GM12878 (cell line): ENCODE results near the gene SLC2A4. TPM values are rescaled to one million over a fixed set of nuclear protein-coding genes. Genes with fewer than 3 reads are reported as not detected.

Experiments used
- BCLAF1 ChIP-seq: fragments of 450-650 bp; IDR thresholded peaks from 2 replicates; pipeline ENCODE4 v1.6.1; 2017; ENCODE audit warnings: antibody characterized with exemption, mild to moderate bottlenecking, moderate library complexity
- BHLHE40 ChIP-seq, 2 experiments: fragments of 450-650 bp in 1 of 2; IDR thresholded peaks; 2 replicates each; pipeline ENCODE4 v1.6.1; 2011 to 2017; ENCODE audit warnings: low read depth in 2 of 2, borderline replicate concordance in 1 of 2, improper control_type of control experiment in 1 of 2, low read length in 1 of 2, mild to moderate bottlenecking in 1 of 2
- CEBPB ChIP-seq, 2 experiments: fragments of 150-350 bp in 1 of 2; IDR thresholded peaks; 2 replicates each; pipeline ENCODE4 v1.6.1; 2012 to 2014; ENCODE audit warnings: low read depth in 2 of 2, low read length in 2 of 2, borderline replicate concordance in 1 of 2, inconsistent platforms in 1 of 2
- HSF1 ChIP-seq: fragments of 150-350 bp; IDR thresholded peaks from 2 replicates; pipeline ENCODE4 v1.6.1; 2014; ENCODE audit warnings: mild to moderate bottlenecking, low read depth, low read length
- IRF5 ChIP-seq: fragments of 450-650 bp; IDR thresholded peaks from 2 replicates; pipeline ENCODE4 v1.6.1; 2017; ENCODE audit warnings: borderline replicate concordance
- JUND ChIP-seq: IDR thresholded peaks from 2 replicates; pipeline ENCODE4 v1.6.1; 2012; ENCODE audit warnings: low read depth, mild to moderate bottlenecking, low read length, improper control_type of control experiment, moderate library complexity
- LARP7 ChIP-seq: fragments of 450-650 bp; IDR thresholded peaks from 2 replicates; pipeline ENCODE4 v1.6.1; 2017; ENCODE audit warnings: mild to moderate bottlenecking
- NRF1 ChIP-seq: conservative IDR thresholded peaks from 2 replicates; pipeline ENCODE4 v1.6.1; 2011; ENCODE audit warnings: mild to moderate bottlenecking, low read depth, low read length, improper control_type of control experiment
- RBBP5 ChIP-seq: fragments of 200-600 bp; sonication (generic); conservative IDR thresholded peaks from 2 replicates; pipeline ENCODE4 v1.6.1; 2016
- REST ChIP-seq: IDR thresholded peaks from 2 replicates; pipeline ENCODE4 v1.6.1; 2012; ENCODE audit warnings: mild to moderate bottlenecking, low read depth, low read length
- SUZ12 ChIP-seq: fragments of 200-600 bp; sonication (generic); IDR thresholded peaks from one replicate; pipeline ENCODE4 v1.6.1; 2018; ENCODE audit warnings: antibody characterized with exemption, mild to moderate bottlenecking; ENCODE audit not compliant: unreplicated experiment
- USF1 ChIP-seq: IDR thresholded peaks from 2 replicates; pipeline ENCODE4 v1.6.1; 2011; ENCODE audit warnings: borderline replicate concordance, low read depth, mild to moderate bottlenecking, moderate library complexity, mixed read lengths, low read length; ENCODE audit not compliant: insufficient read depth; ENCODE audit errors: extremely low read length
- ZBTB40 ChIP-seq: fragments of 450-650 bp; IDR thresholded peaks from 2 replicates; pipeline ENCODE4 v1.6.1; 2016; ENCODE audit warnings: mild to moderate bottlenecking, moderate library complexity, borderline replicate concordance
- polyA plus RNA-seq, 11 experiments: library from polyadenylated mRNA; depleted of rRNA in 4 of 11; unstranded in 6 of 11; stranded (reverse) in 5 of 11; fragments of >200 nt; fragmentation: Nextera tagmentation in 4 of 11; fragmentation: Illumina TruSeq in 1 of 11; extraction: Ambion mirVana in 4 of 11; extraction: Trizol in 1 of 11; gene quantifications; 1 replicate in 1 of 11; 2 replicates in 10 of 11; pipeline versions ENCODE4 v1.2.1 to v1.2.3, GENCODE V29; 2011 to 2016; ENCODE audit warnings: inconsistent platforms in 2 of 11, missing spikeins in 2 of 11, low read depth in 1 of 11
- total RNA-seq, 4 experiments: library from RNA; depleted of rRNA in 3 of 4; stranded (reverse); fragments of >200 nt in 3 of 4; fragmentation: Illumina TruSeq in 1 of 4; extraction: Trizol in 1 of 4; gene quantifications; 2 replicates each; pipeline versions ENCODE4 v1.2.1 to v1.2.3, GENCODE V29; 2013 to 2021

Gene SLC2A4
- total and polyA plus RNA-seq, 10 of the 15 experiments (the other 5 are each of a cell fraction or from before 2014, with no cell fraction given), result 0.03 to 0.23 (median 0.04) TPM; not detected in 4

- TF ChIP-seq ZBTB40 (peak; percentile 71), BHLHE40 (IDR thresholded peaks at IDR 0.05; ENCODE audit: borderline replicate concordance in 1 of 2, low read depth in 2 of 2, low read length in 1 of 2) (peak; percentile 95 to 97), JUND (no peak), CEBPB (IDR thresholded peaks at IDR 0.05; ENCODE audit: borderline replicate concordance in 1 of 2, low read depth in 2 of 2, low read length in 2 of 2) (no peak), SUZ12 (no peak), REST (peak; percentile 17; the same call in 1 of the 2 replicates), USF1 (peak; percentile 98), HSF1 (no peak), LARP7 (peak; percentile 64), IRF5 (no peak), BCLAF1 (no peak), NRF1 (no peak), RBBP5 (no peak)
These were observed 38.6 kb upstream of the SLC2A4 start (continued) for GRCh38 chr17:7242717-7243452.
